ENCODE data around the gene LRRN1. TPM values are rescaled to one million over a fixed set of nuclear protein-coding genes. Genes with fewer than 3 reads are reported as not detected.
"Not testable (repeated sequence)": the region's sequence is repeated elsewhere in the genome, so short reads cannot be mapped to it uniquely, and the experiment has no call there.

The LRRN1 gene
- total RNA-seq, 2 experiments from 2014 or later: 0.20 to 0.46 TPM

DNA sequence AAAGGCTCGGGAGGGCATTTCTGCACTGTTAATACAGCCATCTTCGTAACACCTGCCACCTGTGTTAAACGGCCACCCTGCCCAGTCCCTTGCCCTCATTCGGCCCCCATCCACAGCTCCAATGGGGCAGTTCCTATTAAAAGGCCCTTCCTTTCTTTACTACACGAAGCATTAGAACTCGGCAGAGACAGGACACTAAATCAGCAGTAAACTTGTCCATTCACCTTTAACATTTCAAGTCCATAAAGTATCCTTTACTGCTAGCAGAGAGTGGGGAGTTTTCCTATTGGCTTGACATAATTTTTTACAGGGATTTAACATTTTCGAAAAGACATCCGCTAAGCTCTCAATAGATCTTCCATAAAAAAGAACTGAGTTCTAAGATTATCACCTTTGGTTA is 76.3 kb downstream of the LRRN1 start:
- CTCF ChIA-PET: no interaction called here
- Mint-ChIP-seq H3K36me3 (ENCODE audit: low read depth) (no peaks in the 10 kb centered on the region), H3K4me3 (no peak overlapping the region), H3K27me3 (no peaks in the 10 kb centered on the region), H3K27ac (no peak overlapping the region), H3K9me3 (no peaks in the 10 kb centered on the region), H3K4me1 (no peaks in the 10 kb centered on the region)
- DNase-seq: no peak
- POLR2A ChIA-PET: no interaction called here

DNA sequence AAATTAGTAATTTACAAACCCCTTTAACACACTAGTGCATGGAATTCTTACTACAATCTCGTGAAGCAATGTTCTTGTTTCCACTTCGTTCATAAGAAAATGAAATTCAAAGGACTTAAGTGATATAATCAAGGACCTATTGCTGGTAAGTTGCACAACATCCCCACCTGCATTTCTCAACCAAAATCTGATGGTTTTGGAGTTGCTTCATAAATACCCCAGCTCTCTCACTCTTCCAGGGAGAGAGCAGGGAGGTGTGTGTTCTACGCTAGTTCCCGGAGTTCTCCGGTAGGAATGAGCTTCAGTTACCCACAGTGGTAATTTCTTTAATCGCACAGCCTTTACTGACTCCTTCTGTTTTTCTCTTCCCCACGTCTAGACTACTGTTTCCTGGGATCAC is 81.8 kb downstream of the LRRN1 start:
- no peak for DNase-seq
- H3K4me3 Mint-ChIP-seq: no peak overlapping the region
- no peaks in the 10 kb centered on the region for H3K36me3 Mint-ChIP-seq (ENCODE audit: low read depth)
- ChIA-PET CTCF (no interaction called here), POLR2A (no interaction called here)
- H3K4me1 Mint-ChIP-seq: no peaks in the 10 kb centered on the region
- H3K9me3 Mint-ChIP-seq: no peaks in the 10 kb centered on the region
- H3K27ac Mint-ChIP-seq: no peak overlapping the region
- H3K27me3 Mint-ChIP-seq: no peaks in the 10 kb centered on the region

DNA sequence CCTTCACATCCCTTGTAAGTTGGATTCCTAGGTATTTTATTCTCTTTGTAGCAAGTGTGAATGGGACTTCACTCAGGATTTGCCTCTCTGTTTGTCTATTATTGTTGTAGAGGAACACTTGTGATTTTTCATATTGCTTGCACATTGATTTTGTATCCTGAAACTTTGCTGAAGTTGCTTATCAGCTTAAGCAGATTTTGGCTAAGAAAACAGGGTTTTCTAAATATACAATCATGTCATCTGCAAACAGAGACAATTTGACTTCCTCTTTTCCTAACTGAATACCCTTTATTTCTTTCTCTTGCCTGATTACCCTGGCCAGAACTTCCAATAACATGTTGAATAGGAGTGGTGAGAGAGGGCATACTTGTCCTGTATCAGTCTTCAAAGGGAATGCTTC is 88.1 kb downstream of the LRRN1 start:
- H3K4me3 Mint-ChIP-seq; CTCF ChIA-PET; H3K4me1 Mint-ChIP-seq; H3K36me3 Mint-ChIP-seq (ENCODE audit: low read depth); H3K9me3 Mint-ChIP-seq; H3K27ac Mint-ChIP-seq; DNase-seq; POLR2A ChIA-PET; H3K27me3 Mint-ChIP-seq: not testable (repeated sequence)

DNA sequence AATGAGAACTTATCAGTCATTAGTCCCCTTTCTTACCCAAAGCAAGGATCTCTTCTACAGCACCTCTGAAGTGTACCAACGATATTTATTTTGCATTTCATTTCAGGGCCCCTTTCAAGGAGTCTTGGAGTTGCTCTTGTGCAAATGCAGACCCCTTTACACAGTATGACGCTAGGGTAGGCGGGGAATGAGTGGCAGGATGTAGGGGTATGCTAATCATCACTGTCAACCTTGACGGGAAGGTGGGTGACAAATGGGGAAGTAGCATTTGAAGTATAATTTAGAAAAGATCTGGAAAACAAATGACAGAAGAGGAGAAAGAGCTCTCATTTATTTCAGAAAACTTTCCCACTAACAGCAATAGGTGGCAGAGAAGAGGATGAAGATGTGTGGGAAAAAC is 94.4 kb downstream of the LRRN1 start:
- no peak overlapping the region for H3K4me3 Mint-ChIP-seq
- H3K27ac Mint-ChIP-seq: no peak overlapping the region
- CTCF ChIA-PET: no interaction called here
- POLR2A ChIA-PET: no interaction called here
- no peak for DNase-seq
- no peaks in the 10 kb centered on the region for H3K4me1 Mint-ChIP-seq
- H3K9me3 Mint-ChIP-seq: peaks cover 8% of the 10 kb centered on the region
- no peaks in the 10 kb centered on the region for H3K36me3 Mint-ChIP-seq (ENCODE audit: low read depth)
- no peaks in the 10 kb centered on the region for H3K27me3 Mint-ChIP-seq

Data from activated CD4-positive, alpha-beta T cell treated with anti-CD3 and anti-CD28 coated beads, Interleukin-2, amount 10 ng/mL, durations not matched to agents 7 days and 5 days (primary cell).